ENCODE results near the gene SRRM5.

DNA sequence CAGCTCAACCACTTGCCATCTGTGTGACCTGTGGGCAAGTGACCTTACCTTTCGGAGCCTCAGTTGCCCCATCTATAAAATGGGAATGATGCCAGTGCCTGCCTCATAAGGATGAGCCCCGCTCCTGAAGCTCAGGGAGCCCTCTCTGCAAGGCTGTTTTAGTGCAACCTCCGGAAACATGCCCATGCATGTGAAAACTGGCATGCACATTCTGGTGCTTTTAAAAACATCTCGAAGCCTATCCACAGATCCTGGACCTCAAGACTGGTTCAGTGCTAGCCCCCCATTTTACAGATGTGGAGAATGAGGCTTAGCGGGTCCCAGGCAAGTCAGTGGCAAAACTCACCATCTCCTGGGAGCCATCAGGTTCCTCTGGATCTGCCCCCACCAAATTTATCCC, 22.2 kb downstream of the SRRM5 start:
- TF ChIP-seq, protein P1, sequence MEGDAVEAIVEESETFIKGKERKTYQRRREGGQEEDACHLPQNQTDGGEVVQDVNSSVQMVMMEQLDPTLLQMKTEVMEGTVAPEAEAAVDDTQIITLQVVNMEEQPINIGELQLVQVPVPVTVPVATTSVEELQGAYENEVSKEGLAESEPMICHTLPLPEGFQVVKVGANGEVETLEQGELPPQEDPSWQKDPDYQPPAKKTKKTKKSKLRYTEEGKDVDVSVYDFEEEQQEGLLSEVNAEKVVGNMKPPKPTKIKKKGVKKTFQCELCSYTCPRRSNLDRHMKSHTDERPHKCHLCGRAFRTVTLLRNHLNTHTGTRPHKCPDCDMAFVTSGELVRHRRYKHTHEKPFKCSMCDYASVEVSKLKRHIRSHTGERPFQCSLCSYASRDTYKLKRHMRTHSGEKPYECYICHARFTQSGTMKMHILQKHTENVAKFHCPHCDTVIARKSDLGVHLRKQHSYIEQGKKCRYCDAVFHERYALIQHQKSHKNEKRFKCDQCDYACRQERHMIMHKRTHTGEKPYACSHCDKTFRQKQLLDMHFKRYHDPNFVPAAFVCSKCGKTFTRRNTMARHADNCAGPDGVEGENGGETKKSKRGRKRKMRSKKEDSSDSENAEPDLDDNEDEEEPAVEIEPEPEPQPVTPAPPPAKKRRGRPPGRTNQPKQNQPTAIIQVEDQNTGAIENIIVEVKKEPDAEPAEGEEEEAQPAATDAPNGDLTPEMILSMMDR (IDR thresholded peaks at IDR 0.05) = no peak
- no peak for TF ChIP-seq POLR2AphosphoS5 (IDR thresholded peaks at IDR 0.05)
- TF ChIP-seq EP300 (IDR thresholded peaks at IDR 0.05) = no peak
- TF ChIP-seq POLR2A (IDR thresholded peaks at IDR 0.05) = no peak

Measured in stomach (tissue), 4 donors.